ENCODE data around the gene GAD1.

GAD1 gene

GRCh38 chr2:170846314-170846713, 29.6 kb downstream of the GAD1 start:
- DNase-seq (ENCODE audit: low spot score) = no peak

GRCh38 chr2:170847716-170848115, 31.0 kb downstream of the GAD1 start:
- no peak for DNase-seq (ENCODE audit: low spot score)

- DNase-seq (ENCODE audit: low spot score) = peak; percentile 86
Measured at GRCh38 chr2:170848587-170848986, 31.9 kb downstream of the GAD1 start.

- no peak for DNase-seq (ENCODE audit: low spot score)
Measured at GRCh38 chr2:170850251-170850650, 33.6 kb downstream of the GAD1 start.

GRCh38 chr2:170851635-170852034, 34.9 kb downstream of the GAD1 start:
- no peak for DNase-seq (ENCODE audit: low spot score)

GRCh38 chr2:170856066-170856465, 39.4 kb downstream of the GAD1 start:
- no peak for DNase-seq (ENCODE audit: low spot score)

- no peak for DNase-seq (ENCODE audit: low spot score)
Measured at GRCh38 chr2:170862286-170862902, 45.7 kb downstream of the GAD1 start.

GRCh38 chr2:170863087-170863486, 46.4 kb downstream of the GAD1 start:
- no peak for DNase-seq (ENCODE audit: low spot score)

- no peak for DNase-seq (ENCODE audit: low spot score)
Measured at GRCh38 chr2:170869036-170869435, 52.3 kb downstream of the GAD1 start.

GRCh38 chr2:170869461-170869860, 52.8 kb downstream of the GAD1 start:
- no peak for DNase-seq (ENCODE audit: low spot score)

GRCh38 chr2:170873035-170873692, 56.5 kb downstream of the GAD1 start:
- peak; percentile 85 for DNase-seq (ENCODE audit: low spot score)

- DNase-seq (ENCODE audit: low spot score) = peak; percentile 28
Measured at GRCh38 chr2:170878066-170878465, 61.4 kb downstream of the GAD1 start.

GRCh38 chr2:170878505-170878904, 61.8 kb downstream of the GAD1 start:
- DNase-seq (ENCODE audit: low spot score) = no peak

GRCh38 chr2:170881840-170882239, 65.2 kb downstream of the GAD1 start:
- no peak for DNase-seq (ENCODE audit: low spot score)

GRCh38 chr2:170882758-170883157, 66.1 kb downstream of the GAD1 start:
- DNase-seq (ENCODE audit: low spot score) = no peak

GRCh38 chr2:170883683-170884082, 67.0 kb downstream of the GAD1 start:
- DNase-seq (ENCODE audit: low spot score) = no peak

- DNase-seq (ENCODE audit: low spot score) = peak; percentile 64
Measured at GRCh38 chr2:170885130-170885791, 68.6 kb downstream of the GAD1 start.

- peak; percentile 76 for DNase-seq (ENCODE audit: low spot score)
Measured at GRCh38 chr2:170886386-170886785, 69.7 kb downstream of the GAD1 start.

- DNase-seq (ENCODE audit: low spot score) = no peak
Measured at GRCh38 chr2:170887496-170887895, 70.8 kb downstream of the GAD1 start.

- DNase-seq (ENCODE audit: low spot score) = no peak
Measured at GRCh38 chr2:170887896-170888295, 71.2 kb downstream of the GAD1 start.

GRCh38 chr2:170891893-170892292, 75.2 kb downstream of the GAD1 start:
- DNase-seq (ENCODE audit: low spot score) = no peak

- no peak for DNase-seq (ENCODE audit: low spot score)
Measured at GRCh38 chr2:170892391-170892951, 75.8 kb downstream of the GAD1 start.

Data from AG08395 (cell line).